ENCODE data around the gene GNA12. TPM values are rescaled to one million over a fixed set of nuclear protein-coding genes. Genes with fewer than 3 reads are reported as not detected.

GNA12 gene
- total and polyA plus RNA-seq, 9 of the 15 experiments (the other 6 are each of a cell fraction or from before 2014, with no cell fraction given), result 0.65 to 32.7 (median 9.6) TPM

GRCh38 chr7:2757904-2758672 is 86.0 kb downstream of the GNA12 start (continued):
- TF ChIP-seq CREB3 (tag; conservative IDR thresholded peaks at IDR 0.05; ENCODE audit: low read depth), result 0 out of 2 replicates have a peak, but pooled peaks have one; percentile 18
- peak in 1 of 2 experiments; percentile 98; a peak in 2 of 4 replicates for TF ChIP-seq ZNF318 (IDR thresholded peaks at IDR 0.05; ENCODE audit: borderline replicate concordance in 1 of 2, low read depth in 1 of 2)
- no peak for TF ChIP-seq ZNF347 (CRISPR knock-in tag; IDR thresholded peaks at IDR 0.05; ENCODE audit: low read depth)
- TF ChIP-seq RBM22 (IDR thresholded peaks at IDR 0.05; ENCODE audit: low read depth, low read length, poor library complexity, severe bottlenecking), result no peak
- TF ChIP-seq ATF7 (IDR thresholded peaks at IDR 0.05), result peak; percentile 96
- peak; percentile 100 for TF ChIP-seq ZNF134 (CRISPR knock-in tag; conservative IDR thresholded peaks at IDR 0.05)
- no peak for TF ChIP-seq ZBTB26 (CRISPR knock-in tag; IDR thresholded peaks at IDR 0.05)
- no peak for TF ChIP-seq SREBF2 (CRISPR knock-in tag; IDR thresholded peaks at IDR 0.05)

Data from K562 (cell line).